ENCODE results near the gene DAB2IP.

- peak in 2 of 3 experiments; percentile 13 to 43 for TF ChIP-seq CTCF (optimal IDR thresholded peaks at IDR 0.05 in 1 of 3, IDR thresholded peaks at IDR 0.05 in 1 of 3, conservative IDR thresholded peaks at IDR 0.05 in 1 of 3; ENCODE audit: extremely low read depth in 1 of 3, insufficient read depth in 2 of 3, low read length in 3 of 3)
- TF ChIP-seq EZH2 (IDR thresholded peaks at IDR 0.05; ENCODE audit: low read length): no peak
Observed at GRCh38 chr9:121634329-121635261, 16.8 kb upstream of the DAB2IP start.
